Endothelial cell of umbilical vein (primary cell): ENCODE results near the gene ADGRG4. TPM values are rescaled to one million over a fixed set of nuclear protein-coding genes. Genes with fewer than 3 reads are reported as not detected.

Source experiments
- BruUV-seq: library from RNA; stranded (reverse); fragments of 400-500 nt; replicated peaks from 2 replicates; lab custom pipeline; 2021; lab: Mats Ljungman, UMichigan
- CTCF ChIA-PET: fragments of 300-600, 350-600 bp; sonication (Branson Sonifier 250); formaldehyde crosslinking; loops from one replicate; lab custom pipeline; 2021; ENCODE audit warnings: antibody characterized with exemption, inconsistent platforms; lab: Charles Lee
- POLR2A ChIA-PET: fragments of 300-600, 350-600 bp; sonication (Branson Sonifier 250); formaldehyde crosslinking; loops from one replicate; lab custom pipeline; 2021; ENCODE audit warnings: antibody characterized with exemption, inconsistent platforms; lab: Charles Lee
- DNase-seq: peaks from one replicate; pipeline ENCODE4 v3.0.0-alpha.2; 2011; ENCODE audit warnings: low read depth, low spot score
- FAIRE-seq: peaks from 2 replicates; lab custom pipeline; 2011; peaks lifted over from hg19 to GRCh38; lab: Jason Lieb, UNC
- H2AFZ ChIP-seq: 2 replicates; pipeline ENCODE4 v1.6.0; 2012; ENCODE audit warnings: low read depth, low read length, control low read depth, inconsistent platforms
- H3K27ac ChIP-seq: 2 replicates; pipeline ENCODE4 v1.5.1; 2011; ENCODE audit warnings: low read depth, mild to moderate bottlenecking, control low read depth, low read length, moderate library complexity; ENCODE audit not compliant: insufficient read depth
- H3K27me3 ChIP-seq, 2 experiments: 2 replicates each; pipeline versions ENCODE4 v1.6.0 to v1.6.1; 2011; ENCODE audit warnings: low read length in 2 of 2, mixed read lengths in 1 of 2; ENCODE audit not compliant: control insufficient read depth in 2 of 2, insufficient read depth in 2 of 2
- H3K36me3 ChIP-seq, 2 experiments: 2 replicates in 1 of 2; 3 replicates in 1 of 2; pipeline ENCODE4 v1.5.1; 2011; ENCODE audit warnings: low read length in 2 of 2, mild to moderate bottlenecking in 1 of 2, moderate library complexity in 1 of 2; ENCODE audit not compliant: control insufficient read depth in 2 of 2, insufficient read depth in 2 of 2; ENCODE audit errors: extremely low read depth in 1 of 2
- H3K4me1 ChIP-seq: 3 replicates; pipeline ENCODE4 v1.5.1; 2011; ENCODE audit warnings: mild to moderate bottlenecking, low read length; ENCODE audit not compliant: control insufficient read depth, insufficient read depth; ENCODE audit errors: extremely low read depth
- H3K4me2 ChIP-seq: 2 replicates; pipeline ENCODE4 v1.6.1; 2011; ENCODE audit warnings: low read length, control low read depth, mixed read lengths; ENCODE audit not compliant: insufficient read depth
- H3K4me3 ChIP-seq, 3 experiments: fragments of 200-600 bp in 1 of 3; sonication (generic), shearing (Covaris generic) in 1 of 3; replicated peaks in 1 of 3; 2 replicates each; pipeline ENCODE4 v1.5.1; 2011 to 2016; ENCODE audit warnings: control low read depth in 3 of 3, low read length in 3 of 3, mild to moderate bottlenecking in 2 of 3, inconsistent platforms in 1 of 3, low read depth in 1 of 3, moderate library complexity in 1 of 3; ENCODE audit not compliant: insufficient read depth in 1 of 3
- H3K79me2 ChIP-seq: 2 replicates; pipeline ENCODE4 v1.6.0; 2012; ENCODE audit warnings: low read length, inconsistent platforms; ENCODE audit not compliant: control insufficient read depth, insufficient read depth
- H3K9ac ChIP-seq: replicated peaks from 2 replicates; pipeline ENCODE3; 2011; ENCODE audit warnings: low read length, control low read depth; ENCODE audit not compliant: insufficient read depth; ENCODE audit errors: extremely low read depth
- H3K9me1 ChIP-seq: replicated peaks from 3 replicates; pipeline ENCODE4 v1.6.0; 2011; ENCODE audit warnings: mild to moderate bottlenecking, low read length; ENCODE audit not compliant: control insufficient read depth, insufficient read depth; ENCODE audit errors: extremely low read depth
- H3K9me3 ChIP-seq: replicated peaks from 2 replicates; pipeline ENCODE4 v1.5.1; 2012; ENCODE audit warnings: low read length, inconsistent platforms; ENCODE audit not compliant: control insufficient read depth, insufficient read depth
- H4K20me1 ChIP-seq: replicated peaks from 2 replicates; pipeline ENCODE3; 2011; ENCODE audit warnings: mild to moderate bottlenecking, low read length; ENCODE audit not compliant: control insufficient read depth, insufficient read depth; ENCODE audit errors: extremely low read depth
- EZH2 ChIP-seq: IDR thresholded peaks from 2 replicates; pipeline ENCODE4 v1.6.1; 2012; ENCODE audit warnings: borderline replicate concordance, low read depth, mild to moderate bottlenecking, moderate library complexity, low read length, inconsistent platforms; ENCODE audit not compliant: severe bottlenecking
- GATA2 ChIP-seq: IDR thresholded peaks from 2 replicates; pipeline ENCODE4 v1.7.0; 2011; ENCODE audit warnings: low read depth, mild to moderate bottlenecking, moderate library complexity, mixed read lengths, low read length; ENCODE audit not compliant: insufficient read length, insufficient read depth
- MYC ChIP-seq: IDR thresholded peaks from one replicate; pipeline ENCODE4 v1.6.1; 2011; ENCODE audit warnings: mild to moderate bottlenecking, low read depth, low read length
- POLR2A ChIP-seq: IDR thresholded peaks from 2 replicates; pipeline ENCODE4 v1.6.1; 2012; ENCODE audit warnings: low read depth, mild to moderate bottlenecking, control low read depth, low read length
- POLR2AphosphoS5 ChIP-seq: IDR thresholded peaks from 2 replicates; pipeline ENCODE4 v1.6.1; 2012; ENCODE audit warnings: low read depth, mild to moderate bottlenecking, control low read depth, low read length, moderate library complexity; ENCODE audit not compliant: insufficient read depth
- dilution Hi-C: fragments of 300-500 bp; cut with MboI; formaldehyde crosslinking; loops from one replicate; pipeline ENCODE4 v1.15.0; 2019; ENCODE audit warnings: low sequenced_read_pairs; ENCODE audit not compliant: extremely low pct_ligation_motif_present
- intact Hi-C: fragments of 100-400 bp; cut with micrococcal nuclease; formaldehyde crosslinking; loops from one replicate; pipeline ENCODE4 v1.10.0; 2022
- polyA plus RNA-seq, 4 experiments: library from polyadenylated mRNA; depleted of rRNA in 3 of 4; stranded (reverse) in 3 of 4; unstranded in 1 of 4; fragments of >200 nt; gene quantifications; 2 replicates each; pipeline versions ENCODE4 v1.2.1 to v1.2.3, GENCODE V29; 2011 to 2012; ENCODE audit warnings: missing spikeins in 1 of 4
- total RNA-seq: library from RNA; stranded (reverse); gene quantifications from 2 replicates; pipeline ENCODE4 v1.2.3, GENCODE V29; 2021

ADGRG4 gene
- total and polyA plus RNA-seq, 2 donors (not counting 3 experiments of a cell fraction or from before 2014, with no cell fraction given), result 0.04 to 0.08 TPM

DNA sequence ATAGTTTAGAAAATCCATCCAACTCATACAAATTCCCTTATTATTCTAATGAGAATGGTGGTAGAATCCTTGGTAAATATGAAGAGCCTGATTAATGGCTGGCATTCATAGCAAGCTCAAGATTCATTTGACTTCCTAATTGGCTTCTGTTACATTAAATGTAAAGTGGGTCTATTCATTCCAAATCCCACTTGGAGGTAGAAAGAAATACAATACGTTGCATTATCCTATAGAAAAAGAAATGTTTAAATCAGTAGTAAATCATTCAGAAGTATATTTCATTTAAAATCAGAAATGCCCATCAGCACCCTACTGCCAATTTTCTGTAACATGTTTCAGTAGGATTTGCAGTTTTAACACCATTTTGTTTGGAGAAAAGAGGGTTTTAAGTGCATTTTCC lies 6.7 kb downstream of the ADGRG4 start:
- Histone ChIP-seq H4K20me1 (no peaks in the 10 kb centered on the region), H3K36me3 (no peaks in the 10 kb centered on the region), H3K4me2 (no peak overlapping the region), H3K4me3 (no peak overlapping the region), H3K4me1 (no peaks in the 10 kb centered on the region), H3K27me3 (no peaks in the 10 kb centered on the region), H3K79me2 (no peaks in the 10 kb centered on the region), H3K9me1 (no peaks in the 10 kb centered on the region), H3K27ac (no peak overlapping the region), H3K9me3 (no peaks in the 10 kb centered on the region), H3K9ac (no peak overlapping the region), H2AFZ (no peak overlapping the region)
- ChIA-PET POLR2A (no interaction called here), CTCF (interaction anchor here (1.6 kb wide), 1 partner anchor 18 kb away, joined by 4 read pairs; no protein-coding TSS in a partner anchor)
- intact Hi-C loops (no loop called here), dilution Hi-C loops (no loop called here)
- no peak for DNase-seq
- TF ChIP-seq POLR2A (no peak), EZH2 (no peak), POLR2AphosphoS5 (no peak), MYC (no peak)
- FAIRE-seq, result no peak
- BruUV-seq, result no TSS peak

DNA sequence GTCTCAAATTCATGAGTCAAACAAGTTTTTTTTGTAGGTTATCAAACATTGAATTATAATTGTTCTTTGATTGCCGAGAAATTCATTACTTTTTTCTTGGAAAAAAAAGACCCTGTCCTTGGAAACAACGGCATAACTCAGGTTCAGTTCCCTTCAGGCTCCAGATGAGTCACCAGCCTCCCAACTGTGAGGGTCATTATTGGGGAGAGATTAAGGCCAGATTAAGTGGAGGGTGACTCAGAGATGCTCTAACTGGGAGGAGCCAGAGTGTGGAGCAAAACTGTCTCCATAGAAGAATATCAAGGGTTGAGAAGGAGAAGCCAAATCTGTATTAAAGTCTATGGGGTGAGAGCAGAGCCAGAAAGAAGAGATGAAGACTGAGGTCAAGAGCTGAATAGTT lies 9.6 kb downstream of the ADGRG4 start:
- no peaks in the 10 kb centered on the region for H3K9me1 ChIP-seq
- H3K9me3 ChIP-seq, result no peaks in the 10 kb centered on the region
- H4K20me1 ChIP-seq, result no peaks in the 10 kb centered on the region
- intact Hi-C loops, result no loop called here
- H3K4me3 ChIP-seq, result no peak overlapping the region
- H3K79me2 ChIP-seq, result no peaks in the 10 kb centered on the region
- FAIRE-seq, result no peak
- no TSS peak for BruUV-seq
- ChIA-PET CTCF (no interaction called here), POLR2A (no interaction called here)
- H3K27ac ChIP-seq, result no peak overlapping the region
- TF ChIP-seq GATA2 (peak; percentile 13), POLR2A (no peak)
- H3K4me1 ChIP-seq, result no peaks in the 10 kb centered on the region
- no peak for DNase-seq
- no peak overlapping the region for H3K4me2 ChIP-seq
- H2AFZ ChIP-seq, result no peak overlapping the region
- H3K9ac ChIP-seq, result no peak overlapping the region
- H3K36me3 ChIP-seq, result no peaks in the 10 kb centered on the region
- H3K27me3 ChIP-seq, result no peaks in the 10 kb centered on the region
- dilution Hi-C loops, result no loop called here
